Measurements from ENCODE around the gene PYGM.

The PYGM gene

DNA sequence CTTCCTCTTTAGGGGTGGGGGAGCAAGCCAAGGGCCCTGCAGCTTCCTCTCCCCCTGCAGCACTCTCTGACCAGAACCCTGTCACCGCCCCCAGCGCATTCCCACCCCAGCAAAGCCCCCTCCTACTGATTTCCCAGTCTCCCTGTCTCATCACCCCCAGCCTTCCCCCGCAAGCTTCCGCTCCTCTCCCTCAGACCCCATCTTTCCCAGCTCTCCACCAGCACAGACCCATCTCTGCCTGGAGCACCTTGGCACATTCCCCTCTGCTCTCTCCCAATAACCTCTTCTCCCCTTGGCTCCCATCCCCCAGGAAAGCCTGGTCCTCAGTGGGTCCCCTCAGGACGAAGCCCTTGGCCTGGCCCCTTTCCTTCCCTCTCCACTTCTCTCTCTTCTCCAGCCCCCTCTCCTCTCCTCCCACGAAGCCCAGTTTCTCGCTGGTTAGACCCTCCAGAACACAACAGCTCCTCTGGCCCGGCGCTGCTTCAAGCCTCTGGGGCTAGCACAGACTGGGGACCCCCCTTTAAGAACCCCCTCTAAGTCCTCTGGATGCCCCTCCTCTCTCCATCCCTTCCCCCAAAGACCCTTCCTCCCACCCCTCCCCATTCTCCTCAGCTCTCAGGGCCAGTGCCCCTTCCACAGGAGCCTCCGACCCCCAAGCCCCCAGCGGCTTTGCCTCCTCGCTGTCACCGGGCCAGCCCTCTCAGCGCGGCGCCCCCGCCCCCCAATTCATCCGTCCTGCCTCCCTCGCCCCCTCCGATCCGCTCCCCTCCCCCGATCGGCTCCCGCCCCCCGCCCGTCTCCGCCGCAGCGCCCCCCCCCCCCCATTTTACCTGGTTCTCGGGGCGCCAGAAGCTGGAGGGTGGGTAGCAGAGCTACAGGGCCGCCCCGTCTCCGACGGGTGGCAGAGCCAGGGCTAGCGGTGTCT is 37.4 kb downstream of the PYGM start:
- DNase-seq (ENCODE audit: low read depth, low spot score) = no peak
- Histone ChIP-seq H3K9me3 (ENCODE audit: low read depth, low read length) (no peaks in the 10 kb centered on the region), H3K4me3 (no peak overlapping the region), H3K36me3 (ENCODE audit: insufficient read depth, low read length) (no peaks in the 10 kb centered on the region), H3K27ac (no peak overlapping the region), H3K9ac (ENCODE audit: insufficient read length) (no peak overlapping the region)
- TF ChIP-seq POLR2AphosphoS5 (IDR thresholded peaks at IDR 0.05; ENCODE audit: borderline replicate concordance, low read depth, low read length) (no peak), EZH2 (IDR thresholded peaks at IDR 0.05) (no peak), FOXP2 (optimal IDR thresholded peaks at IDR 0.05; ENCODE audit: control extremely low read depth, extremely low read length, insufficient read depth) (no peak)

DNA sequence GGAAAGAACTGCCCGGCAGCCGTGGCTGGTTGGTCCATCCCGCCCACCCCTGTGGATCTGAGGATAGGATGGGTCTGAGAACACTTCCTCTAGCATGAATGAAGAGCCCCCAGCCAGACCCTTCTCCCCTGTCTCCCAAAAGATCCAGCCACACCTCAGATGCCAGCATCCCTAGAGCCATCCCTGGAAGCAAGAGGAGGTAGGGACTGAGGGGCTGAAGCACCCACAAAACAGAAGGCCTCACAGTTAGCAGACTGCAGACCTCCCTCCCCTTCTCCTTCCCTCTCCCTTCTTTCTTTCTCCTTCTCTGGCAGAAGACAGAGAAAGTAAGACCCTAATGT is 38.4 kb downstream of the PYGM start:
- H3K4me3 ChIP-seq = no peak overlapping the region
- no peaks in the 10 kb centered on the region for H3K36me3 ChIP-seq (ENCODE audit: insufficient read depth, low read length)
- no peaks in the 10 kb centered on the region for H3K9me3 ChIP-seq (ENCODE audit: low read depth, low read length)
- no peak overlapping the region for H3K27ac ChIP-seq
- no peak overlapping the region for H3K9ac ChIP-seq (ENCODE audit: insufficient read length)
- DNase-seq (ENCODE audit: low read depth, low spot score) = no peak
- TF ChIP-seq POLR2AphosphoS5 (IDR thresholded peaks at IDR 0.05; ENCODE audit: borderline replicate concordance, low read depth, low read length) (no peak), EZH2 (IDR thresholded peaks at IDR 0.05) (no peak), FOXP2 (optimal IDR thresholded peaks at IDR 0.05; ENCODE audit: control extremely low read depth, extremely low read length, insufficient read depth) (no peak)

DNA sequence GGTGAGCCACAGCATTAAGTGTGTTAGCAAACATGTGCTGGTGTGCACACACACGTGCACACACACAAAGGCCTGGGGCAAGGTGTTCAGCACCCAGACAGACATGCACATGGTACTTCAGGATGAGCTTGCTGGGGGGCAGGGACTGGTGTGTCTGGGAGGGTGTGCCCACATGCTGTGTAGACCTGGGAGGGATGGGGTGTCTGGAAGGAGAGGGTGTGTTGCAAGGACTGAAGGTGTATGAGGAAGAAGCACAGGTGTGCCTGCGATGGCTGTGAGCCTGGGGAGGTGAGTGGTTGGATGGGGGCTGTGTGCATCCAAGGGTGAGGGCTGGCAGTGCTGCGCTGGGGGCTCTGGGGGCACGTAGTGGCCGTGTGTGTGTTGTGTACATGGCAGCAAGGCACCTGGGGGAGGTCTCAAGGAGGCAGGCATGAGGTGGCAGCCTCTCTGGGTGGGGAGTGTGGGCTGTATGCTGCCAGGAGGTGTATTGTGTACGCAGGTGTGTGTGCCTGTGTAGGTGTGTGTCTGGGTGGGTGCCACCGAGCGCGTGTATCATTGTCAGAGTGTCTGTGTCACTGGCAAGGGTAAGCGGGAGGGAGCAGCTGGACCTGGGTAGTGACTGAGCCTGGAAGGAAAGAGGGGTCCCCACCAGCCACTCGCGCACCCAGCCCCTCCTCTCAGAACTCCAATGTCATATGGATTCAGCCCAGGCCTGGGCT is 39.0 kb downstream of the PYGM start:
- Histone ChIP-seq H3K4me3 (no peak overlapping the region), H3K36me3 (ENCODE audit: insufficient read depth, low read length) (no peaks in the 10 kb centered on the region), H3K9ac (ENCODE audit: insufficient read length) (no peak overlapping the region), H3K9me3 (ENCODE audit: low read depth, low read length) (no peaks in the 10 kb centered on the region), H3K27ac (no peak overlapping the region)
- no peak for DNase-seq (ENCODE audit: low read depth, low spot score)
- TF ChIP-seq POLR2AphosphoS5 (IDR thresholded peaks at IDR 0.05; ENCODE audit: borderline replicate concordance, low read depth, low read length) = no peak
- TF ChIP-seq FOXP2 (optimal IDR thresholded peaks at IDR 0.05; ENCODE audit: control extremely low read depth, extremely low read length, insufficient read depth) = no peak
- no peak for TF ChIP-seq EZH2 (IDR thresholded peaks at IDR 0.05)

DNA sequence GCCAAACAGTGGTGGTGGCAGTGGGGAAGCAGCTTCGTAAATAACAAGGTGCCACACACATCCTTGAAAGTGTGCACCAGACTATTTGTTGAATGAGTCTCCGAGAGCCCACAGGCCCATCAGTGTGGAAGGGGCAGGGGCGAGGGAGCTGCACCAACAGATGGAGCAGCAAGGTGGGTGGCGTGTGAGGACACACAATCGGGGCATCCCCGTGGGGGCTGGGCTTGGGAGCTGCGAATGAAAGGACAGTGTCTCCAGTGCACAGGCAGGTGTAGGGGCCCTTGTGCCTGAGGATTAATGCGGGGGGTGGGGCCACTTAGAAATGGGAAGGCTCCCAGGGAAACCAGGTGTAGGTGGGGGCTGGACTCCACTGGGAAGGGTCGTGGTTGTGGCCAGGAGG is 39.6 kb downstream of the PYGM start:
- Histone ChIP-seq H3K36me3 (ENCODE audit: insufficient read depth, low read length) (no peaks in the 10 kb centered on the region), H3K27ac (no peak overlapping the region), H3K9me3 (ENCODE audit: low read depth, low read length) (no peaks in the 10 kb centered on the region), H3K9ac (ENCODE audit: insufficient read length) (no peak overlapping the region), H3K4me3 (no peak overlapping the region)
- no peak for DNase-seq (ENCODE audit: low read depth, low spot score)
- no peak for TF ChIP-seq POLR2AphosphoS5 (IDR thresholded peaks at IDR 0.05; ENCODE audit: borderline replicate concordance, low read depth, low read length)
- no peak for TF ChIP-seq FOXP2 (optimal IDR thresholded peaks at IDR 0.05; ENCODE audit: control extremely low read depth, extremely low read length, insufficient read depth)
- TF ChIP-seq EZH2 (IDR thresholded peaks at IDR 0.05) = no peak

DNA sequence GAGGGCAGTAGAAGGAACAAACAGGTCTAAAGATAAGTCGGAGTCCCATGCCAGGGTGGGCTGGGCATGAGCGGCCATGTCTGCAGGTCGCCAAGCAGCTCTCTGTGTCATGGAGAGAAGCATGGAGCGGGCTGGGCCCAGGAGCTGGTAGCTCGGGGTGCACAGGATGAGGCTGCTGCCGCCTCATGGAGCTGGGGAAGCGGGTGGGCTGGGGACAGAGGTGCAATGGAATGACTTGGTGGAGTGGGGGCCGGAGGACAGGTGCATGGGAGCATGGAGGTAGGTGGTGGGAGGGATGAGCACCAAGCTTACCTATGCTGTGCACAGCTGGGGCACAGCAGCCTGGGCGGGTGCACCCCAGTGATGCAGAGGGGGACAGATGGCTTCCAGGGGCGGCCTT is 40.4 kb downstream of the PYGM start:
- H3K27ac ChIP-seq = no peak overlapping the region
- no peak overlapping the region for H3K4me3 ChIP-seq
- DNase-seq (ENCODE audit: low read depth, low spot score) = no peak
- no peaks in the 10 kb centered on the region for H3K9me3 ChIP-seq (ENCODE audit: low read depth, low read length)
- no peak for TF ChIP-seq FOXP2 (optimal IDR thresholded peaks at IDR 0.05; ENCODE audit: control extremely low read depth, extremely low read length, insufficient read depth)
- no peak for TF ChIP-seq POLR2AphosphoS5 (IDR thresholded peaks at IDR 0.05; ENCODE audit: borderline replicate concordance, low read depth, low read length)
- TF ChIP-seq EZH2 (IDR thresholded peaks at IDR 0.05) = no peak
- H3K9ac ChIP-seq (ENCODE audit: insufficient read length) = no peak overlapping the region
- no peaks in the 10 kb centered on the region for H3K36me3 ChIP-seq (ENCODE audit: insufficient read depth, low read length)

DNA sequence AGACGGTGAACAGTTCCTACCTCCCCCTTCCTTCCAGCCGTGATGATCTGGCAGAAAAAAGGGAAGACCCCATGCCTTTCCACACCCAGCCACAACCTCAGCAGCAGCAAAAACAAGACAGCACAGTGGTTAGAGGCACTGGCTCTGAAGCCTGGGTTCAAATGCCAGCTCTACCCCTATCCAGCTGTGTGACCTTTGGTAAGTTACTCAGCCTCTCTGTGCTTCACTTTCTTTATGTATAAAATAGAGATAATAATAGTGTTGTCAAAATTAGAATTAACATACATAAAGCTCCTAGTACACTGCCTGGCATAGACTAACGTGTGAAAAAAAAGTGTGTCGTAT is 41.0 kb downstream of the PYGM start:
- no peaks in the 10 kb centered on the region for H3K36me3 ChIP-seq (ENCODE audit: insufficient read depth, low read length)
- H3K9me3 ChIP-seq (ENCODE audit: low read depth, low read length) = no peaks in the 10 kb centered on the region
- no peak overlapping the region for H3K4me3 ChIP-seq
- DNase-seq (ENCODE audit: low read depth, low spot score) = no peak
- H3K9ac ChIP-seq (ENCODE audit: insufficient read length) = no peak overlapping the region
- no peak overlapping the region for H3K27ac ChIP-seq
- TF ChIP-seq POLR2AphosphoS5 (IDR thresholded peaks at IDR 0.05; ENCODE audit: borderline replicate concordance, low read depth, low read length) (no peak), EZH2 (IDR thresholded peaks at IDR 0.05) (no peak), FOXP2 (optimal IDR thresholded peaks at IDR 0.05; ENCODE audit: control extremely low read depth, extremely low read length, insufficient read depth) (no peak)

DNA sequence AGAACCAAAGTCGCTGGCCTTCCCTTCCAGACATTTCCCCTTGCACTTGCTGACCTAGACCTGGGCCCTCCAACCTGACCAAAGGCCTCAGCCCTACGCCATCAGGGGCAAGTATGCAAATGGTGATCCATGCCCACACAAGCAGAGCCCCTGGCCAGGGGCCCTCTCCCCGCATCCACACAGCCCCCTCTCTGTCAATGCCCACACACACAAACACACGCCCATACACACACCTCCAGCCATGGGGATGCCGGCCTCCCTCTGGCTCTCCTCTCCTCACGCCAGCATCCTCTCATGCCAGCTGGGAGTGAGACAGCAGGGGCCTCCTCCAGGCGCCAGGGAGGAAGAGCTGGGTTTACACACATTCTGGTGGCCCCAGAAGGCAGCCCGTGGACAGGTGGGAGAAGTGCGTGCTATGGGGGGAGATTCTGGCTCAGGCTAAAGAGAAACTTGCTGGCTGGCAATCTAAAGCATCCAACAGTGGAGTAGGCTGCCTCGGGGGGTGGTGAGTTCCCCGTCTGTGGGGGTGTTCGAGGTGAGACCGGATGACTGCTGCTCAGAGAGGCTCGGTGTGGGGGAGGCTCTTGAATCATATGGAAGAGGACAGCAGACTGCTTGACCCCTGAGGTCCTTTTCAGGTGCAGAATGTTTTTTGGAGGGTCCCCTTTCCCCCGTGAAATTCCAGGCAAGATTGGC is 41.5 kb downstream of the PYGM start:
- Histone ChIP-seq H3K4me3 (no peak overlapping the region), H3K36me3 (ENCODE audit: insufficient read depth, low read length) (no peaks in the 10 kb centered on the region), H3K9me3 (ENCODE audit: low read depth, low read length) (no peaks in the 10 kb centered on the region), H3K27ac (no peak overlapping the region), H3K9ac (ENCODE audit: insufficient read length) (no peak overlapping the region)
- no peak for DNase-seq (ENCODE audit: low read depth, low spot score)
- TF ChIP-seq POLR2AphosphoS5 (IDR thresholded peaks at IDR 0.05; ENCODE audit: borderline replicate concordance, low read depth, low read length) (no peak), FOXP2 (optimal IDR thresholded peaks at IDR 0.05; ENCODE audit: control extremely low read depth, extremely low read length, insufficient read depth) (no peak), EZH2 (IDR thresholded peaks at IDR 0.05) (no peak)

DNA sequence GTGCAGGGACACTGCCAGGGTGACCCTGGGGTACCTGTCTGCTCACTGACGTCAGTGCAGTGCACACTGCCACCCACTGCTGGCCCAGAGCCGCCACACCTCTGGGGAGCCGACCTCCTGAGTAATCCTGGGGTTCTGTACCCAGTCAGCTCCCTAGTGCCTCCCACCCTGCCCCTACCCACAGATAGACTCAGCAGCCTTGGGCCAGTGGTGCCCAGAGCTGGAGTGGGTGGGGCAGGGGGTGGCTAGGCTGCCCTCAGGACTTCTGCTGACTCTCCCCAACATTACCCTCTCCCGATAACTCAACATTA is 42.6 kb downstream of the PYGM start:
- TF ChIP-seq EZH2 (IDR thresholded peaks at IDR 0.05) (no peak), POLR2AphosphoS5 (IDR thresholded peaks at IDR 0.05; ENCODE audit: borderline replicate concordance, low read depth, low read length) (no peak), FOXP2 (optimal IDR thresholded peaks at IDR 0.05; ENCODE audit: control extremely low read depth, extremely low read length, insufficient read depth) (no peak)
- no peak overlapping the region for H3K27ac ChIP-seq
- no peaks in the 10 kb centered on the region for H3K36me3 ChIP-seq (ENCODE audit: insufficient read depth, low read length)
- DNase-seq (ENCODE audit: low read depth, low spot score) = no peak
- no peaks in the 10 kb centered on the region for H3K9me3 ChIP-seq (ENCODE audit: low read depth, low read length)
- H3K4me3 ChIP-seq = no peak overlapping the region
- H3K9ac ChIP-seq (ENCODE audit: insufficient read length) = no peak overlapping the region
